OCI-LY7 (cell line): ENCODE measurements around the gene TBC1D10B. TPM values are rescaled to one million over a fixed set of nuclear protein-coding genes. Genes with fewer than 3 reads are reported as not detected.
A peak's percentile ranks its signal among the peaks of the same experiment; 100 is the strongest.

Experiments used
- BruUV-seq: library from RNA; stranded (reverse); fragments of 400-500 nt; replicated peaks from 2 replicates; lab custom pipeline; 2021; lab: Mats Ljungman, UMichigan
- CTCF ChIA-PET: fragments of 300-600 bp; sonication (Branson Sonifier 250); formaldehyde crosslinking; loops from one replicate; lab custom pipeline; 2022; ENCODE audit warnings: antibody characterized with exemption; ENCODE audit not compliant: unreplicated experiment; lab: Charles Lee
- POLR2A ChIA-PET: fragments of 300-600 bp; sonication (Branson Sonifier 250); formaldehyde crosslinking; loops from one replicate; lab custom pipeline; 2022; ENCODE audit warnings: antibody characterized with exemption; lab: Charles Lee
- DNase-seq: peaks from one replicate; pipeline ENCODE4 v3.0.0-alpha.2; 2015; ENCODE audit warnings: low spot score
- H2AFZ ChIP-seq: fragments of 200-600 bp; sonication (generic), shearing (Covaris generic); 2 replicates; pipeline ENCODE4 v1.6.1; 2014; ENCODE audit warnings: mild to moderate bottlenecking, antibody characterized with exemption, low read length, moderate library complexity
- H3K27ac ChIP-seq: fragments of 200-600 bp; sonication (generic); 2 replicates; pipeline ENCODE4 v1.5.1; 2014; ENCODE audit warnings: mixed run types, low read depth, mild to moderate bottlenecking, moderate library complexity, low read length, inconsistent platforms; ENCODE audit not compliant: poor library complexity, severe bottlenecking
- H3K36me3 ChIP-seq: fragments of 200-600 bp; sonication (generic); 2 replicates; pipeline ENCODE4 v1.6.1; 2014; ENCODE audit warnings: mild to moderate bottlenecking, antibody characterized with exemption, low read length, moderate library complexity, mixed read lengths; ENCODE audit not compliant: insufficient read depth
- H3K4me1 ChIP-seq: fragments of 200-600 bp; sonication (generic); 2 replicates; pipeline ENCODE4 v1.5.1; 2014; ENCODE audit warnings: mild to moderate bottlenecking, low read length; ENCODE audit not compliant: insufficient read depth, poor library complexity, severe bottlenecking
- H3K4me2 ChIP-seq: fragments of 200-600 bp; sonication (generic); 2 replicates; pipeline ENCODE4 v1.6.1; 2014; ENCODE audit warnings: mild to moderate bottlenecking, low read length
- H3K4me3 ChIP-seq: fragments of 200-600 bp; sonication (generic); 2 replicates; pipeline ENCODE4 v1.5.1; 2014; ENCODE audit warnings: mild to moderate bottlenecking, low read depth, low read length; ENCODE audit not compliant: poor library complexity, severe bottlenecking
- H3K79me2 ChIP-seq: fragments of 200-600 bp; sonication (generic); 2 replicates; pipeline ENCODE4 v1.6.1; 2016; ENCODE audit warnings: low read depth, mild to moderate bottlenecking, low read length, moderate library complexity, mixed read lengths; ENCODE audit not compliant: insufficient read depth
- H3K9me2 ChIP-seq: fragments of 200-600 bp; sonication (generic); 2 replicates; pipeline ENCODE4 v1.6.1; 2016; ENCODE audit warnings: mild to moderate bottlenecking, low read length, mixed read lengths; ENCODE audit not compliant: insufficient read depth
- H3K9me3 ChIP-seq: fragments of 200-600 bp; sonication (generic); 2 replicates; pipeline ENCODE4 v1.6.1; 2014; ENCODE audit warnings: mild to moderate bottlenecking, mixed run types, low read length, mixed read lengths
- H4K20me1 ChIP-seq: fragments of 200-600 bp; sonication (generic); 2 replicates; pipeline ENCODE4 v1.6.1; 2014; ENCODE audit warnings: mild to moderate bottlenecking, antibody characterized with exemption, low read length, moderate library complexity, mixed read lengths; ENCODE audit not compliant: insufficient read depth
- CTCF ChIP-seq: fragments of 200-600 bp; sonication (generic); conservative IDR thresholded peaks from 2 replicates; pipeline ENCODE4 v1.5.1; 2014; ENCODE audit warnings: mild to moderate bottlenecking, antibody characterized with exemption, low read length, moderate library complexity, mixed read lengths
- EZH2phosphoT487 ChIP-seq: fragments of 200-600 bp; sonication (generic); IDR thresholded peaks from 2 replicates; pipeline ENCODE4 v1.6.1; 2018; ENCODE audit warnings: low read depth, borderline replicate concordance, mild to moderate bottlenecking, mixed run types, antibody characterized with exemption, low read length, moderate library complexity, mixed read lengths
- intact Hi-C: fragments of 100-400 bp; cut with micrococcal nuclease; formaldehyde crosslinking; loops from one replicate; pipeline ENCODE4 v1.10.0; 2022; ENCODE audit not compliant: unreplicated experiment
- total RNA-seq, 2 experiments: library from RNA; depleted of rRNA in 1 of 2; stranded (reverse); fragments of >200 nt in 1 of 2; shearing (Covaris generic) in 1 of 2; gene quantifications; 2 replicates each; pipeline ENCODE4 v1.2.3, GENCODE V29; 2014 to 2022

The TBC1D10B gene
- total RNA-seq, 2 experiments from 2014 or later, result 44.9 to 78.6 TPM

- H4K20me1 ChIP-seq, result peaks cover 20% of the 10 kb centered on the region
- H3K4me2 ChIP-seq, result peak overlapping the region; percentile 97
- H3K79me2 ChIP-seq, result peaks cover 75% of the 10 kb centered on the region
- BruUV-seq, result no TSS peak
- H3K4me1 ChIP-seq, result peaks cover 29% of the 10 kb centered on the region
- TF ChIP-seq EZH2phosphoT487 (no peak), CTCF (no peak)
- H3K27ac ChIP-seq, result no peak overlapping the region
- CTCF ChIA-PET, result no interaction called here
- POLR2A ChIA-PET, result interaction anchor here (0.5 to 2.1 kb wide), 3 partner anchors 12 to 226 kb away, joined by 4 to 12 read pairs (median 7); partner anchors contain the start of gene CD2BP2
- H3K4me3 ChIP-seq, result peak overlapping the region; percentile 99
- H2AFZ ChIP-seq, result no peak overlapping the region
- H3K9me3 ChIP-seq, result no peaks in the 10 kb centered on the region
- intact Hi-C loops, result no loop called here
- H3K9me2 ChIP-seq, result no peaks in the 10 kb centered on the region
- H3K36me3 ChIP-seq, result peaks cover 73% of the 10 kb centered on the region
- DNase-seq, result no peak
Measured at GRCh38 chr16:30366511-30366910, 3.8 kb downstream of the TBC1D10B start.

GRCh38 chr16:30365200-30365599, 5.1 kb downstream of the TBC1D10B start:
- H3K4me2 ChIP-seq, result no peak overlapping the region
- peaks cover 80% of the 10 kb centered on the region for H3K79me2 ChIP-seq
- no TSS peak for BruUV-seq
- ChIA-PET CTCF (no interaction called here), POLR2A (interaction anchor here (2.1 kb wide), 1 partner anchor 11 kb away, joined by 7 read pairs; the partner anchor contains the start of gene CD2BP2)
- peaks cover 85% of the 10 kb centered on the region for H3K36me3 ChIP-seq
- H3K9me3 ChIP-seq, result no peaks in the 10 kb centered on the region
- no peak overlapping the region for H2AFZ ChIP-seq
- H3K4me1 ChIP-seq, result peaks cover 24% of the 10 kb centered on the region
- TF ChIP-seq EZH2phosphoT487 (no peak), CTCF (no peak)
- H3K4me3 ChIP-seq, result no peak overlapping the region
- intact Hi-C loops, result no loop called here
- no peak overlapping the region for H3K27ac ChIP-seq
- no peaks in the 10 kb centered on the region for H3K9me2 ChIP-seq
- peaks cover 20% of the 10 kb centered on the region for H4K20me1 ChIP-seq
- no peak for DNase-seq

GRCh38 chr16:30361180-30361579, 9.1 kb downstream of the TBC1D10B start:
- TF ChIP-seq CTCF (no peak), EZH2phosphoT487 (no peak)
- intact Hi-C loops, result no loop called here
- Histone ChIP-seq H3K9me2 (no peaks in the 10 kb centered on the region), H3K4me2 (no peak overlapping the region), H3K9me3 (no peaks in the 10 kb centered on the region), H3K27ac (no peak overlapping the region), H3K4me3 (no peak overlapping the region), H4K20me1 (no peaks in the 10 kb centered on the region; the same call in 1 of the 2 replicates), H3K4me1 (peaks cover 21% of the 10 kb centered on the region), H2AFZ (no peak overlapping the region), H3K79me2 (peaks cover 42% of the 10 kb centered on the region), H3K36me3 (peaks cover 94% of the 10 kb centered on the region)
- BruUV-seq, result no TSS peak
- no peak for DNase-seq
- ChIA-PET POLR2A (interaction anchor here (0.8 kb wide), 1 partner anchor 9 kb away, joined by 5 read pairs; the partner anchor contains the start of gene TBC1D10B), CTCF (no interaction called here)
